Measurements from ENCODE around the gene PHACTR3. TPM values are rescaled to one million over a fixed set of nuclear protein-coding genes. Genes with fewer than 3 reads are reported as not detected.

Gene PHACTR3
- total RNA-seq, 2 donors from 2014 or later: 0.34 TPM; not detected in 1

GRCh38 chr20:59665656-59666555, 61.6 kb downstream of the PHACTR3 start:
- H3K27me3 ChIP-seq (replicated peaks; ENCODE audit: insufficient read depth): peaks cover 7% of the 10 kb centered on the region
- no peak overlapping the region for H3K4me3 ChIP-seq
- no peak overlapping the region for H3K27ac ChIP-seq
- no peaks in the 10 kb centered on the region for H3K4me1 ChIP-seq (replicated peaks)
- H3K9me3 ChIP-seq: no peaks in the 10 kb centered on the region
- 88% methylated on average over 8 of the region's 8 CpGs for WGBS
- TF ChIP-seq POLR2AphosphoS5 (IDR thresholded peaks at IDR 0.05) (no peak), POLR2A (IDR thresholded peaks at IDR 0.05) (no peak), CTCF (IDR thresholded peaks at IDR 0.05) (no peak)
- no peak for DNase-seq (ENCODE audit: low spot score)
- intact Hi-C loops (cut with DNase I): no loop called here
- H3K36me3 ChIP-seq: no peaks in the 10 kb centered on the region

GRCh38 chr20:59666586-59666985, 62.2 kb downstream of the PHACTR3 start:
- Histone ChIP-seq H3K36me3 (no peaks in the 10 kb centered on the region), H3K4me1 (replicated peaks) (no peaks in the 10 kb centered on the region), H3K27ac (no peak overlapping the region), H3K4me3 (no peak overlapping the region), H3K27me3 (replicated peaks; ENCODE audit: insufficient read depth) (peaks cover 5% of the 10 kb centered on the region), H3K9me3 (no peaks in the 10 kb centered on the region)
- TF ChIP-seq POLR2AphosphoS5 (IDR thresholded peaks at IDR 0.05): no peak
- TF ChIP-seq POLR2A (IDR thresholded peaks at IDR 0.05): no peak
- TF ChIP-seq CTCF (IDR thresholded peaks at IDR 0.05): no peak
- intact Hi-C loops (cut with DNase I): no loop called here
- DNase-seq (ENCODE audit: low spot score): no peak
- 83% methylated on average over 7 of the region's 7 CpGs for WGBS

GRCh38 chr20:59667131-59667530, 62.8 kb downstream of the PHACTR3 start:
- DNase-seq (ENCODE audit: low spot score): no peak
- Histone ChIP-seq H3K9me3 (no peaks in the 10 kb centered on the region), H3K36me3 (no peaks in the 10 kb centered on the region), H3K4me3 (no peak overlapping the region), H3K4me1 (replicated peaks) (no peaks in the 10 kb centered on the region), H3K27me3 (replicated peaks; ENCODE audit: insufficient read depth) (peaks cover 5% of the 10 kb centered on the region), H3K27ac (no peak overlapping the region)
- WGBS: 65% methylated on average over 3 of the region's 3 CpGs
- TF ChIP-seq CTCF (IDR thresholded peaks at IDR 0.05) (no peak), POLR2A (IDR thresholded peaks at IDR 0.05) (no peak)
- intact Hi-C loops (cut with DNase I): no loop called here

GRCh38 chr20:59667981-59668515, 63.7 kb downstream of the PHACTR3 start:
- no peaks in the 10 kb centered on the region for H3K4me1 ChIP-seq (replicated peaks)
- no peaks in the 10 kb centered on the region for H3K36me3 ChIP-seq
- peaks cover 5% of the 10 kb centered on the region for H3K27me3 ChIP-seq (replicated peaks; ENCODE audit: insufficient read depth)
- intact Hi-C loops (cut with DNase I): no loop called here
- no peak for DNase-seq (ENCODE audit: low spot score)
- H3K4me3 ChIP-seq: no peak overlapping the region
- WGBS: 92% methylated on average over 16 of the region's 16 CpGs
- no peak overlapping the region for H3K27ac ChIP-seq
- TF ChIP-seq POLR2AphosphoS5 (IDR thresholded peaks at IDR 0.05) (no peak), CTCF (IDR thresholded peaks at IDR 0.05) (no peak), POLR2A (IDR thresholded peaks at IDR 0.05) (no peak)
- H3K9me3 ChIP-seq: no peaks in the 10 kb centered on the region

Data from prostate gland (tissue), 2 donors.